ENCODE data around the gene CHRFAM7A.
"Not testable (repeated sequence)": the region's sequence is repeated elsewhere in the genome, so short reads cannot be mapped to it uniquely, and the experiment has no call there.

CHRFAM7A gene

DNA sequence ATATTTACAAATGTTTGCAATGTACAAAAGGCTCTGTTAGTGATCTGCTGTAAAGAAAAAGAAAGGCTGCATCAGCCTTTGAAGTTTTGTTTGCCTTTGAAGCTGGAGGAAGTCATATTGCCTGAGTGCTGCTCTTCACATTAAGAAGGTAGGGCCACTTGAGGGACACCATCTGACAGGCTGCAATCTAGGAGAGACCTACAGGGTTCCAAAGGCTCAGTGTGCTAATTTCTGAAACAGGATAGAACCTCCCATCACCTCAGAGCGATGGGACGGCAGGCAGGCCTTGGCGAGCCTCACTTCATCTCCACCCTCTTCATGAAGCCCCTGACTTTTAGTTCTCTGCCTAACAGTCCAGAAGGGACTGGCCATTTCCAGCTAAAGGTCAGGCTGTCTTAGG, 77.6 kb downstream of the CHRFAM7A start:
- not testable (repeated sequence) for DNase-seq (ENCODE audit: low spot score)

DNA sequence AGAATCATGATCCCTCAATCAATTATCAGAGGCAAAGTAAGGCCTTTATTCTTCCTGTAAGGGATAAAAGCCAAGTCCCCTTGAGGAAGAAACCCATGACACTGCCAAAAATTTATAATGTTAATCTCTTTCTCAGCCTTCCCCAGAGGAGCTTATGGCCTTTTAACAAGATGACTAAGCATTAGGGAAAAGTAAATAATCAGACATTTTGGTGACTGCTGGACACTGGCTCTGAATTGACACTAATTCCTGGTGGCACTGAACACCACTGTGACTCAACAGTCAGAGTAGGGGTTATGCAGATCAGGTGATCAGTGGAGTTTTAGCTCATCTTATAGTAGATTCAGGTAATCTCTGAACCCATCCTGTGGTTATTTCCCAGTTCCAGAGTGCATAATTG, 82.8 kb downstream of the CHRFAM7A start:
- DNase-seq (ENCODE audit: low spot score): not testable (repeated sequence)

All from CD4-positive, alpha-beta T cell treated with Interleukin-2 at 100 ng/mL for 4 hours (primary cell).